GM12801 (cell line): ENCODE data around the gene SPRYD3.

Experiments used
- CTCF ChIP-seq: IDR thresholded peaks from one replicate; pipeline ENCODE4 v1.5.1; 2011; ENCODE audit warnings: control low read depth; ENCODE audit not compliant: insufficient read length; ENCODE audit errors: extremely low read depth

SPRYD3 gene

GRCh38 chr12:53051881-53052412, 27.2 kb downstream of the SPRYD3 start:
- TF ChIP-seq CTCF, result no peak

- TF ChIP-seq CTCF, result no peak
Measured at GRCh38 chr12:53051058-53051880, 27.9 kb downstream of the SPRYD3 start.

- TF ChIP-seq CTCF, result no peak
Measured at GRCh38 chr12:53050426-53051057, 28.6 kb downstream of the SPRYD3 start.

- TF ChIP-seq CTCF, result no peak
Measured at GRCh38 chr12:53049571-53050318, 29.4 kb downstream of the SPRYD3 start, which contains the start of gene TNS2. Gene TNS2 (plus strand): TSS chr12:53050065. CDS start chr12:53050186, 121 bp downstream.

GRCh38 chr12:53048780-53049401, 30.3 kb downstream of the SPRYD3 start:
- no peak for TF ChIP-seq CTCF

- no peak for TF ChIP-seq CTCF
Measured at GRCh38 chr12:53048033-53048779, 31.0 kb downstream of the SPRYD3 start.
